Measurements from ENCODE around the gene WAC.
"Not testable (repeated sequence)": the region's sequence is repeated elsewhere in the genome, so short reads cannot be mapped to it uniquely, and the experiment has no call there.

Gene WAC

GRCh38 chr10:28564905-28565304 lies 32.0 kb downstream of the WAC start:
- DNase-seq (ENCODE audit: low read depth, low spot score) = no peak

- no peak for DNase-seq (ENCODE audit: low read depth, low spot score)
Measured at GRCh38 chr10:28566458-28567015, 33.6 kb downstream of the WAC start.

GRCh38 chr10:28569506-28570159 lies 36.7 kb downstream of the WAC start:
- no peak for DNase-seq (ENCODE audit: low read depth, low spot score)

GRCh38 chr10:28570598-28570997 lies 37.7 kb downstream of the WAC start:
- no peak for DNase-seq (ENCODE audit: low read depth, low spot score)

GRCh38 chr10:28571265-28571664 lies 38.3 kb downstream of the WAC start:
- DNase-seq (ENCODE audit: low read depth, low spot score) = no peak

- not testable (repeated sequence) for DNase-seq (ENCODE audit: low read depth, low spot score)
Measured at GRCh38 chr10:28574214-28574613, 41.3 kb downstream of the WAC start.

GRCh38 chr10:28575852-28576251 lies 42.9 kb downstream of the WAC start:
- no peak for DNase-seq (ENCODE audit: low read depth, low spot score)

GRCh38 chr10:28577506-28577905 lies 44.6 kb downstream of the WAC start:
- no peak for DNase-seq (ENCODE audit: low read depth, low spot score)

GRCh38 chr10:28578454-28578853 lies 45.5 kb downstream of the WAC start:
- DNase-seq (ENCODE audit: low read depth, low spot score) = no peak

GRCh38 chr10:28580825-28581224 lies 47.9 kb downstream of the WAC start:
- DNase-seq (ENCODE audit: low read depth, low spot score) = no peak

GRCh38 chr10:28581916-28582315 lies 49.0 kb downstream of the WAC start:
- no peak for DNase-seq (ENCODE audit: low read depth, low spot score)

- DNase-seq (ENCODE audit: low read depth, low spot score) = no peak
Measured at GRCh38 chr10:28585076-28585475, 52.2 kb downstream of the WAC start.

GRCh38 chr10:28586176-28586575 lies 53.3 kb downstream of the WAC start:
- DNase-seq (ENCODE audit: low read depth, low spot score) = no peak

- DNase-seq (ENCODE audit: low read depth, low spot score) = no peak
Measured at GRCh38 chr10:28587270-28587969, 54.5 kb downstream of the WAC start.

- no peak for DNase-seq (ENCODE audit: low read depth, low spot score)
Measured at GRCh38 chr10:28587970-28588290, 55.0 kb downstream of the WAC start.

- no peak for DNase-seq (ENCODE audit: low read depth, low spot score)
Measured at GRCh38 chr10:28592953-28593352, 60.0 kb downstream of the WAC start.

GRCh38 chr10:28593811-28594210 lies 60.9 kb downstream of the WAC start:
- DNase-seq (ENCODE audit: low read depth, low spot score) = no peak

GRCh38 chr10:28594406-28594805 lies 61.5 kb downstream of the WAC start:
- DNase-seq (ENCODE audit: low read depth, low spot score) = no peak

- DNase-seq (ENCODE audit: low read depth, low spot score) = no peak
Measured at GRCh38 chr10:28595613-28596012, 62.7 kb downstream of the WAC start.

- no peak for DNase-seq (ENCODE audit: low read depth, low spot score)
Measured at GRCh38 chr10:28600056-28600455, 67.1 kb downstream of the WAC start.

- DNase-seq (ENCODE audit: low read depth, low spot score) = no peak
Measured at GRCh38 chr10:28601012-28601411, 68.1 kb downstream of the WAC start.

- DNase-seq (ENCODE audit: low read depth, low spot score) = no peak
Measured at GRCh38 chr10:28604567-28605536, 71.9 kb downstream of the WAC start.

Data from ELF-1 (cell line).